ENCODE measurements around the gene SSX4B. TPM values are rescaled to one million over a fixed set of nuclear protein-coding genes. Genes with fewer than 3 reads are reported as not detected.

The SSX4B gene, protein sequence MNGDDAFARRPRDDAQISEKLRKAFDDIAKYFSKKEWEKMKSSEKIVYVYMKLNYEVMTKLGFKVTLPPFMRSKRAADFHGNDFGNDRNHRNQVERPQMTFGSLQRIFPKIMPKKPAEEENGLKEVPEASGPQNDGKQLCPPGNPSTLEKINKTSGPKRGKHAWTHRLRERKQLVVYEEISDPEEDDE
- total RNA-seq: not detected in 2 replicates

DNA sequence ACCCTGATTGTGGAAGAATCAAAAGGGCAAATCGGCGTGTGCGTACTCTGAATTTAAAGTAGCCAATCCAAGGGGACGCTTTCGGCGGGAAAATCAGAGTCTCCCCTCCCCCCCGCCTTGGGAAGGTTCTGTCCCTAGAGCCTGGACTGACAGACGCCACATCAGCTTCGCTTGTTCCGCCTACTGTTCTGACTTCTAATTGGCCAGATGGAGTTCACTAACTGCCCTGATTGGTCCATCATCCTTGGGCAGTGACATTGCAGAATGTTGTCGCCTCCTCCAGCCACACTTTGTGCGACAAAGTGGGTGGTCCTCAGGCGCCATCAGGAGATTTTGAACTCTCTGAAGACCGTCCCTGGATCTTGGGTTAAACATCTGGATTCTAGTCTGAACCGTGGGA lies at the start of gene SSX4B:
Gene SSX4B (minus strand): TSS at position 101 of the 400 bp plus-strand sequence. CDS start 588 bp downstream, outside the sequence.

DNA sequence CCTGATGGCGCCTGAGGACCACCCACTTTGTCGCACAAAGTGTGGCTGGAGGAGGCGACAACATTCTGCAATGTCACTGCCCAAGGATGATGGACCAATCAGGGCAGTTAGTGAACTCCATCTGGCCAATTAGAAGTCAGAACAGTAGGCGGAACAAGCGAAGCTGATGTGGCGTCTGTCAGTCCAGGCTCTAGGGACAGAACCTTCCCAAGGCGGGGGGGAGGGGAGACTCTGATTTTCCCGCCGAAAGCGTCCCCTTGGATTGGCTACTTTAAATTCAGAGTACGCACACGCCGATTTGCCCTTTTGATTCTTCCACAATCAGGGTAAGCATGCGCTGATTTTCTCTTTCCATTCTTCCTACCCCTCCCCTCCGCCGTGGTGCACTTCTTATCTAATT lies 28.5 kb downstream of the SSX4B start, which contains the start of gene SSX4:
Gene SSX4 (plus strand): TSS at position 301 of the 400 bp plus-strand sequence. CDS start 515 bp downstream, outside the sequence.

DNA sequence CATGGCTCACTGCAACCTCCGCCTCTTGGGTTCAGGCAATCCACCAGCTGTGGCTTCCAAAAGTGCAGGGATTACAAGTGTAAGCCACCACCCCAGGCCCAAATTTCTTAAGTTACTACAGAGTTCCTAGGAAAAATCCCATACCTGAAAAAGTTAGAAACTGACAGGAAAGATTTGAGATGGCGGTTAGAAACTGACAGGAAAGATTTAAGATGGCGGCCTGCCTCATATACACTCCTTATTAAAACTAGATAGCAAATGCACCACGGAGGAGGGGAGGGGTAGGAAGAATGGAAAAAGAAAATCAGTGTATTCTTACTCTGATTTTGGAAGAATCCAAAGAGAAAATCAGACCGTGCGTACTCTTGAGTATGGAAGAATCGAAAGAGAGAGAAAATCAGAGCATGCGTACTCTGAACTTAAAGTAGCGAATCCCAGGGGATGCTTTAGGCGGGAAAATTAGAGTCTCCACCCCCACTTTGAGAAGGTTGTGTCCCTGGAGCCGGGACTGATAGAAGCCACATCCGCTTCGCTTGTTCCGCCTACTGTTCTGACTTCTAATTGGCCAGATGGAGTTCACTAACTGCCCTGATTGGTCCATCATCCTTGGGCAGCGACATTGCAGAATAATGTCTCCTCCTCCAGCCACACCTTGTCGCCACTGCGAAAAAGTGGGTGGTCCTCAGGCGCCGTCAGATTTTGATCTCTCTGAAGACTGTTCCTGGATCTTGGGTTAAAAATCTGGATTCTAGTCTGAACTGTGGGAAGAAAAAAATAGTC lies 55.3 kb downstream of the SSX4B start, which contains the start of gene SSX3:
Gene SSX3 (minus strand): TSS at position 389 of the 780 bp plus-strand sequence. CDS start 1,454 bp downstream, outside the sequence.

Small RNA genes within 50 kb of the gene (small RNA-seq; reads per million reads assigned to genes)
- not detected for gene AL606490.4
- not detected for gene AL606490.7

Other genes with a start within 250 kb of the SSX4B start
- gene SSX5, start 215.2 kb downstream of the SSX4B start, total RNA-seq: not detected in 2 replicates
- gene SSX1, start 156.6 kb downstream of the SSX4B start, total RNA-seq: not detected in 2 replicates
- gene SSX3, start 55.3 kb downstream of the SSX4B start, total RNA-seq: not detected in 2 replicates
- not detected in 2 replicates for gene SSX4, start 28.4 kb downstream of the SSX4B start, total RNA-seq
- 31.8 and 76.5 TPM in 2 replicates for gene SLC38A5, start 58.3 kb upstream of the SSX4B start, total RNA-seq
- 56.7 and 67.2 TPM in 2 replicates for gene FTSJ1, start 64.2 kb upstream of the SSX4B start, total RNA-seq
- gene PORCN, start 97.0 kb upstream of the SSX4B start, total RNA-seq: 6.1 and 8.5 TPM in 2 replicates
- gene EBP, start 109.8 kb upstream of the SSX4B start, total RNA-seq: 89.1 and 143 TPM in 2 replicates
- gene TBC1D25, start 127.8 kb upstream of the SSX4B start, total RNA-seq: 7.2 and 7.8 TPM in 2 replicates
- gene RBM3, start 162.5 kb upstream of the SSX4B start, total RNA-seq: 339 and 433 TPM in 2 replicates
- gene WDR13, start 185.5 kb upstream of the SSX4B start, total RNA-seq: 65.3 and 85.5 TPM in 2 replicates